H1 (cell line): ENCODE data around the gene RER1.

Experiments used
- CEBPB ChIP-seq: IDR thresholded peaks from 2 replicates; pipeline ENCODE4 v1.6.1; 2012; ENCODE audit warnings: low read depth, low read length
- CREB1 ChIP-seq: IDR thresholded peaks from 2 replicates; pipeline ENCODE4 v1.6.1; 2012; ENCODE audit warnings: inconsistent platforms
- CTCF ChIP-seq, 3 experiments: IDR thresholded peaks; 1 replicate in 2 of 3; 2 replicates in 1 of 3; pipeline versions ENCODE4 v1.5.1 to v1.6.1; 2011; ENCODE audit warnings: low read length in 3 of 3, mild to moderate bottlenecking in 3 of 3, inconsistent platforms in 2 of 3, low read depth in 1 of 3, moderate library complexity in 1 of 3; ENCODE audit not compliant: insufficient read depth in 1 of 3; ENCODE audit errors: control extremely low read depth in 1 of 3
- TCF12 ChIP-seq: IDR thresholded peaks from 2 replicates; pipeline ENCODE4 v1.6.1; 2011; ENCODE audit warnings: low read depth, mild to moderate bottlenecking, low read length
- TEAD4 ChIP-seq: IDR thresholded peaks from 2 replicates; pipeline ENCODE4 v1.6.1; 2012; ENCODE audit warnings: low read depth, low read length, inconsistent platforms, mixed read lengths

GRCh38 chr1:2448098-2448445 lies 56.4 kb downstream of the RER1 start:
- TF ChIP-seq CTCF (IDR thresholded peaks at IDR 0.05; ENCODE audit: control extremely low read depth in 1 of 3, insufficient read depth in 1 of 3, low read depth in 1 of 3, low read length in 3 of 3) = no peak
- no peak for TF ChIP-seq TEAD4
- TF ChIP-seq CEBPB = no peak
- TF ChIP-seq CREB1 = no peak
- TF ChIP-seq TCF12 = no peak
